ENCODE measurements around the gene PKN2. TPM values are rescaled to one million over a fixed set of nuclear protein-coding genes. Genes with fewer than 3 reads are reported as not detected.

Gene PKN2
- total and polyA plus RNA-seq, 2 of the 8 experiments (the other 6 are each of a cell fraction or from before 2014, with no cell fraction given), result 7.8 to 32.0 TPM

DNA sequence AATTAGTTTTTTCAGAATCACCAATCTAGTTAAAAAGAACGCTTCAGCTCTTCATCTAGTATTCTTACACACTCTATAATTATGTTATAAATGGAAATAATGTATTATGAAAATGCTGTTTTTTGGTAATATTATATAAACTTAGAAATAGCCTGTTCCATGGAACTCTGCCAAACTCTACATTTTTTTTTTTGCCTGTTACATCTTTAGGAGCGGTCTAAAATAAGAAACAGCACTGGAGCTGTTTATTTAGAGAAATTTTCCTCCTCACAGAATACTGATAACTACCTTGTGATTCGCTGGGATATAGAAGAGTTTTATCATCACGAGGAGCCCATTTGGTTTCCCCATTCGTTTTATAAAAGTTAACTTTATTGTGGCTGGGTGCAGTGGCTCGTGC lies 58.5 kb downstream of the PKN2 start:
- H3K9ac ChIP-seq (replicated peaks in 1 of 4; ENCODE audit: extremely low read depth in 1 of 4, low read depth in 3 of 4, low read length in 3 of 4), result no peak overlapping the region
- H4K20me1 ChIP-seq (replicated peaks in 1 of 2; ENCODE audit: control insufficient read depth in 1 of 2, insufficient read depth in 2 of 2, low read length in 2 of 2), result peaks cover 0 to 1% of the 10 kb centered on the region in 2 experiments
- POLR2A ChIA-PET (ENCODE audit: partially characterized antibody), result interaction anchor here (0.6 kb wide), 1 partner anchor 26 kb away, joined by 4 read pairs; no protein-coding TSS in a partner anchor
- no peak overlapping the region for H3K27ac ChIP-seq (ENCODE audit: low read depth, low read length)
- H2AK5ac ChIP-seq (ENCODE audit: low read depth, low read length), result no peak overlapping the region
- no peak overlapping the region for H3K4me3 ChIP-seq (ENCODE audit: extremely low read depth in 1 of 4, insufficient read depth in 2 of 4, low read depth in 3 of 4, low read length in 4 of 4)
- no peaks in the 10 kb centered on the region for H3K27me3 ChIP-seq (replicated peaks in 1 of 4; ENCODE audit: control insufficient read depth in 3 of 4, extremely low read depth in 1 of 4, insufficient read depth in 3 of 4, low read length in 3 of 4)
- H2BK120ac ChIP-seq (replicated peaks; ENCODE audit: low read depth, low read length), result no peak overlapping the region
- H2BK15ac ChIP-seq (ENCODE audit: low read length), result no peak overlapping the region
- CTCF ChIA-PET (ENCODE audit: partially characterized antibody), result interaction anchor here (1.1 kb wide), 1 partner anchor 136 kb away, joined by 4 read pairs; no protein-coding TSS in a partner anchor
- no peak overlapping the region for H3K56ac ChIP-seq (replicated peaks; ENCODE audit: insufficient read length, low read depth, low read length)
- no peak overlapping the region for H3K23ac ChIP-seq (ENCODE audit: insufficient read length)
- no peaks in the 10 kb centered on the region; a peak in 1 of 8 replicates for H3K36me3 ChIP-seq (ENCODE audit: control insufficient read depth in 2 of 4, insufficient read depth in 4 of 4, low read length in 3 of 4)
- 90% methylated on average over 6 of the region's 6 CpGs; no CpG with 5 or more reads in 1 of the 2 experiments for WGBS, 2 experiments (ENCODE audit: extremely low coverage in 1 of 2, insufficient coverage in 1 of 2, insufficient read length in 1 of 2, insufficient replicate concordance in 2 of 2, low coverage in 1 of 2, low lambda C conversion rate in 2 of 2, missing lambda C conversion rate in 1 of 2)
- no peak overlapping the region for H4K91ac ChIP-seq (replicated peaks; ENCODE audit: insufficient read length, low read length)
- no peak for FAIRE-seq
- H3K23me2 ChIP-seq (ENCODE audit: low read depth, low read length), result no peaks in the 10 kb centered on the region
- no peak overlapping the region for H2BK5ac ChIP-seq (ENCODE audit: low read depth, low read length)
- peaks cover 0 to 32% of the 10 kb centered on the region in 2 experiments; a peak in 2 of 4 replicates for H3K79me2 ChIP-seq (ENCODE audit: control insufficient read depth in 1 of 2, insufficient read depth in 2 of 2, low read length in 2 of 2)
- no peaks in the 10 kb centered on the region for H3K9me3 ChIP-seq (ENCODE audit: insufficient read depth in 2 of 2, low read depth in 1 of 2, low read length in 1 of 2)
- no peak overlapping the region for H2AFZ ChIP-seq (ENCODE audit: low read length)
- no peak overlapping the region for H3K14ac ChIP-seq (ENCODE audit: insufficient read length)
- DNase-seq (ENCODE audit: low read depth in 1 of 2, low spot score in 2 of 2), result no peak
- no peak overlapping the region for H2BK12ac ChIP-seq (ENCODE audit: low read depth, low read length)
- H3K18ac ChIP-seq (ENCODE audit: extremely low read depth, low read length), result no peak overlapping the region
- H4K8ac ChIP-seq (ENCODE audit: extremely low read depth, insufficient read depth, low read length), result no peak overlapping the region
- H4K5ac ChIP-seq (ENCODE audit: insufficient read length, low read depth, low read length), result no peak overlapping the region
- H3K4ac ChIP-seq (replicated peaks; ENCODE audit: insufficient read length, low read depth, low read length), result no peak overlapping the region
- H3K4me2 ChIP-seq (ENCODE audit: insufficient read depth in 1 of 2, low read depth in 2 of 2, low read length in 2 of 2), result no peak overlapping the region
- no peak overlapping the region for H2BK20ac ChIP-seq (ENCODE audit: low read length)
- H3K79me1 ChIP-seq (ENCODE audit: low read depth, low read length), result 0 out of 2 replicates have a peak, but pooled peaks cover 3% of the 10 kb centered on the region
- peaks cover 0 to 4% (median 3%) of the 10 kb centered on the region in 4 experiments; a peak in 3 of 7 replicates for H3K4me1 ChIP-seq (replicated peaks in 1 of 4; ENCODE audit: control insufficient read depth in 3 of 4, insufficient read depth in 4 of 4, low read length in 3 of 4)
- no peak for TF ChIP-seq CHD2 (IDR thresholded peaks at IDR 0.05; ENCODE audit: low read length)
- no peak for TF ChIP-seq SP2 (IDR thresholded peaks at IDR 0.05; ENCODE audit: low read length)
- no peak for TF ChIP-seq SIRT6 (IDR thresholded peaks at IDR 0.05; ENCODE audit: low read length)
- no peak for TF ChIP-seq JUND (IDR thresholded peaks at IDR 0.05; ENCODE audit: low read length)
- no peak for TF ChIP-seq KDM1A (IDR thresholded peaks at IDR 0.05; ENCODE audit: borderline replicate concordance, low read length)
- no peak for TF ChIP-seq KDM5A (IDR thresholded peaks at IDR 0.05; ENCODE audit: low read length)
- TF ChIP-seq, protein P1, sequence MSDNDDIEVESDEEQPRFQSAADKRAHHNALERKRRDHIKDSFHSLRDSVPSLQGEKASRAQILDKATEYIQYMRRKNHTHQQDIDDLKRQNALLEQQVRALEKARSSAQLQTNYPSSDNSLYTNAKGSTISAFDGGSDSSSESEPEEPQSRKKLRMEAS (IDR thresholded peaks at IDR 0.05), result no peak
- no peak for TF ChIP-seq NANOG (IDR thresholded peaks at IDR 0.05; ENCODE audit: insufficient read depth, low read depth, low read length, poor library complexity, severe bottlenecking)

Data from H1 (cell line).